SK-N-SH treated with all-trans-retinoic acid at 6 μM for 48 hours (cell line): ENCODE data around the gene SAMD4A.

Experiments
- ATAC-seq: fragments of 200-7000 bp; cut with Tn5 transposase; 3 replicates; pipeline ENCODE4 v1.9.1; 2020; ENCODE audit warnings: mild to moderate bottlenecking, moderate library complexity
- GLIS3 ChIP-seq: fragments of 250-450 bp; sonication (Bioruptor Pico); IDR thresholded peaks from 2 replicates; pipeline ENCODE4 v1.5.0; 2020; ENCODE audit warnings: mild to moderate bottlenecking, moderate library complexity
- ISL1 ChIP-seq: fragments of 250-450 bp; sonication (Bioruptor Pico); IDR thresholded peaks from 2 replicates; pipeline ENCODE4 v2.1.2; 2022; ENCODE audit warnings: mild to moderate bottlenecking, moderate library complexity
- OSR1 ChIP-seq: fragments of 250-450 bp; sonication (Bioruptor Pico); IDR thresholded peaks from 2 replicates; pipeline ENCODE4 v1.8.0; 2022; ENCODE audit warnings: moderate library complexity, mild to moderate bottlenecking, inconsistent platforms
- PPARA ChIP-seq: fragments of 250-450 bp; sonication (Bioruptor Pico); IDR thresholded peaks from 2 replicates; pipeline ENCODE4 v1.5.0; 2020; ENCODE audit warnings: mild to moderate bottlenecking, borderline replicate concordance
- RARB ChIP-seq: fragments of 250-450 bp; sonication (Bioruptor Pico); IDR thresholded peaks from 2 replicates; pipeline ENCODE4 v1.8.0; 2021; ENCODE audit warnings: mild to moderate bottlenecking, moderate library complexity
- TCF4 ChIP-seq: fragments of 250-450 bp; sonication (Bioruptor Pico); IDR thresholded peaks from 2 replicates; pipeline ENCODE4 v1.8.0; 2021; ENCODE audit warnings: mild to moderate bottlenecking, moderate library complexity, borderline replicate concordance
- TOX ChIP-seq: fragments of 250-450 bp; sonication (Bioruptor Pico); IDR thresholded peaks from 2 replicates; pipeline ENCODE4 v1.8.0; 2021; ENCODE audit warnings: mild to moderate bottlenecking, moderate library complexity, borderline replicate concordance
- ZC3H10 ChIP-seq: fragments of 250-450 bp; sonication (Bioruptor Pico); IDR thresholded peaks from 2 replicates; pipeline ENCODE4 v1.5.1; 2021; ENCODE audit warnings: mild to moderate bottlenecking, moderate library complexity
- ZFP3 ChIP-seq: fragments of 250-450 bp; sonication (Bioruptor Pico); IDR thresholded peaks from 2 replicates; pipeline ENCODE4 v1.5.0; 2020; ENCODE audit warnings: mild to moderate bottlenecking, moderate library complexity
- ZNF565 ChIP-seq: fragments of 450-650 bp; formaldehyde crosslinking; conservative IDR thresholded peaks from 2 replicates; pipeline ENCODE4 v1.5.0; 2020; ENCODE audit warnings: low read depth, mild to moderate bottlenecking, moderate library complexity
- ZNF70 ChIP-seq: fragments of 450-650 bp; formaldehyde crosslinking; IDR thresholded peaks from 2 replicates; pipeline ENCODE4 v1.5.0; 2020; ENCODE audit warnings: mild to moderate bottlenecking, moderate library complexity
- TF ChIP-seq, protein P1 (sequence below): fragments of 250-450 bp; sonication (Bioruptor Pico); IDR thresholded peaks from 2 replicates; pipeline ENCODE4 v1.8.0; 2020; ENCODE audit warnings: mild to moderate bottlenecking, moderate library complexity, borderline replicate concordance
- TF ChIP-seq, protein P2 (sequence below): fragments of 250-450 bp; sonication (Bioruptor Pico); IDR thresholded peaks from 2 replicates; pipeline ENCODE4 v1.5.1; 2020; ENCODE audit warnings: low read depth, mild to moderate bottlenecking, moderate library complexity
- TF ChIP-seq, protein P3 (sequence below): fragments of 250-450 bp; sonication (Bioruptor Pico); IDR thresholded peaks from 2 replicates; pipeline ENCODE4 v1.5.0; 2020; ENCODE audit warnings: mild to moderate bottlenecking, moderate library complexity
- TF ChIP-seq, protein P4 (sequence below): fragments of 250-450 bp; sonication (Bioruptor Pico); IDR thresholded peaks from 2 replicates; pipeline ENCODE4 v1.8.0; 2021; ENCODE audit warnings: low read depth, mild to moderate bottlenecking, moderate library complexity, borderline replicate concordance
- TF ChIP-seq, protein P5 (sequence below): fragments of 250-450 bp; sonication (Bioruptor Pico); IDR thresholded peaks from 2 replicates; pipeline ENCODE4 v1.5.1; 2021; ENCODE audit warnings: mild to moderate bottlenecking, moderate library complexity

Gene SAMD4A

DNA sequence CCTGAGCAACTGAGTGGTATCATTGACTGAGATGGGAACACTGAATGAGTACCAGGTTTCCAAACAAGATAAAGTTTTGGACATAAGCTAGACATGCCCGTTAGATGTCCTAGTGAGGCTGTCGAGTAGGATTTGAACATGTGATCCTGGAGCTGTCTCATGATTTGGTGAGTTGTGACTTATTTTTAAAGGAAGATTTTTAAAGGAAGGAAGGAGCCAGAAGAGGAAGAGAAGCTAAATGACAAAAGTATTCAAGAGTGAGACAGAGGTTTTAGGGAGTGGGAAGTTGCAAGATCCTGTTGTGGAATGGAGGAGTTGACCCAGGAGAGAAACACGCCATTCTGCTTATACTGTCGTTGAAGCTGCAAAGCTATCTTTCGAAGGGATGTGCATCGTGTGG, 82.1 kb downstream of the SAMD4A start:
- TF ChIP-seq, protein P1, sequence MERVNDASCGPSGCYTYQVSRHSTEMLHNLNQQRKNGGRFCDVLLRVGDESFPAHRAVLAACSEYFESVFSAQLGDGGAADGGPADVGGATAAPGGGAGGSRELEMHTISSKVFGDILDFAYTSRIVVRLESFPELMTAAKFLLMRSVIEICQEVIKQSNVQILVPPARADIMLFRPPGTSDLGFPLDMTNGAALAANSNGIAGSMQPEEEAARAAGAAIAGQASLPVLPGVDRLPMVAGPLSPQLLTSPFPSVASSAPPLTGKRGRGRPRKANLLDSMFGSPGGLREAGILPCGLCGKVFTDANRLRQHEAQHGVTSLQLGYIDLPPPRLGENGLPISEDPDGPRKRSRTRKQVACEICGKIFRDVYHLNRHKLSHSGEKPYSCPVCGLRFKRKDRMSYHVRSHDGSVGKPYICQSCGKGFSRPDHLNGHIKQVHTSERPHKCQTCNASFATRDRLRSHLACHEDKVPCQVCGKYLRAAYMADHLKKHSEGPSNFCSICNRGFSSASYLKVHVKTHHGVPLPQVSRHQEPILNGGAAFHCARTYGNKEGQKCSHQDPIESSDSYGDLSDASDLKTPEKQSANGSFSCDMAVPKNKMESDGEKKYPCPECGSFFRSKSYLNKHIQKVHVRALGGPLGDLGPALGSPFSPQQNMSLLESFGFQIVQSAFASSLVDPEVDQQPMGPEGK, result no peak
- TF ChIP-seq ZC3H10 (CRISPR knock-in tag) (no peak), TCF4 (CRISPR knock-in tag) (no peak), OSR1 (CRISPR knock-in tag) (no peak), ZFP3 (CRISPR knock-in tag) (no peak), TOX (no peak), ISL1 (CRISPR knock-in tag) (no peak), ZNF565 (no peak), GLIS3 (CRISPR knock-in tag) (no peak), RARB (CRISPR knock-in tag) (no peak)
- TF ChIP-seq, protein P2, sequence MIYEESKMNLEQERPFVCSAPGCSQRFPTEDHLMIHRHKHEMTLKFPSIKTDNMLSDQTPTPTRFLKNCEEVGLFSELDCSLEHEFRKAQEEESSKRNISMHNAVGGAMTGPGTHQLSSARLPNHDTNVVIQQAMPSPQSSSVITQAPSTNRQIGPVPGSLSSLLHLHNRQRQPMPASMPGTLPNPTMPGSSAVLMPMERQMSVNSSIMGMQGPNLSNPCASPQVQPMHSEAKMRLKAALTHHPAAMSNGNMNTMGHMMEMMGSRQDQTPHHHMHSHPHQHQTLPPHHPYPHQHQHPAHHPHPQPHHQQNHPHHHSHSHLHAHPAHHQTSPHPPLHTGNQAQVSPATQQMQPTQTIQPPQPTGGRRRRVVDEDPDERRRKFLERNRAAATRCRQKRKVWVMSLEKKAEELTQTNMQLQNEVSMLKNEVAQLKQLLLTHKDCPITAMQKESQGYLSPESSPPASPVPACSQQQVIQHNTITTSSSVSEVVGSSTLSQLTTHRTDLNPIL, result no peak
- TF ChIP-seq, protein P3, sequence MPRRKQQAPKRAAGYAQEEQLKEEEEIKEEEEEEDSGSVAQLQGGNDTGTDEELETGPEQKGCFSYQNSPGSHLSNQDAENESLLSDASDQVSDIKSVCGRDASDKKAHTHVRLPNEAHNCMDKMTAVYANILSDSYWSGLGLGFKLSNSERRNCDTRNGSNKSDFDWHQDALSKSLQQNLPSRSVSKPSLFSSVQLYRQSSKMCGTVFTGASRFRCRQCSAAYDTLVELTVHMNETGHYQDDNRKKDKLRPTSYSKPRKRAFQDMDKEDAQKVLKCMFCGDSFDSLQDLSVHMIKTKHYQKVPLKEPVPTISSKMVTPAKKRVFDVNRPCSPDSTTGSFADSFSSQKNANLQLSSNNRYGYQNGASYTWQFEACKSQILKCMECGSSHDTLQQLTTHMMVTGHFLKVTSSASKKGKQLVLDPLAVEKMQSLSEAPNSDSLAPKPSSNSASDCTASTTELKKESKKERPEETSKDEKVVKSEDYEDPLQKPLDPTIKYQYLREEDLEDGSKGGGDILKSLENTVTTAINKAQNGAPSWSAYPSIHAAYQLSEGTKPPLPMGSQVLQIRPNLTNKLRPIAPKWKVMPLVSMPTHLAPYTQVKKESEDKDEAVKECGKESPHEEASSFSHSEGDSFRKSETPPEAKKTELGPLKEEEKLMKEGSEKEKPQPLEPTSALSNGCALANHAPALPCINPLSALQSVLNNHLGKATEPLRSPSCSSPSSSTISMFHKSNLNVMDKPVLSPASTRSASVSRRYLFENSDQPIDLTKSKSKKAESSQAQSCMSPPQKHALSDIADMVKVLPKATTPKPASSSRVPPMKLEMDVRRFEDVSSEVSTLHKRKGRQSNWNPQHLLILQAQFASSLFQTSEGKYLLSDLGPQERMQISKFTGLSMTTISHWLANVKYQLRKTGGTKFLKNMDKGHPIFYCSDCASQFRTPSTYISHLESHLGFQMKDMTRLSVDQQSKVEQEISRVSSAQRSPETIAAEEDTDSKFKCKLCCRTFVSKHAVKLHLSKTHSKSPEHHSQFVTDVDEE (CRISPR knock-in tag), result no peak
- TF ChIP-seq, protein P4, sequence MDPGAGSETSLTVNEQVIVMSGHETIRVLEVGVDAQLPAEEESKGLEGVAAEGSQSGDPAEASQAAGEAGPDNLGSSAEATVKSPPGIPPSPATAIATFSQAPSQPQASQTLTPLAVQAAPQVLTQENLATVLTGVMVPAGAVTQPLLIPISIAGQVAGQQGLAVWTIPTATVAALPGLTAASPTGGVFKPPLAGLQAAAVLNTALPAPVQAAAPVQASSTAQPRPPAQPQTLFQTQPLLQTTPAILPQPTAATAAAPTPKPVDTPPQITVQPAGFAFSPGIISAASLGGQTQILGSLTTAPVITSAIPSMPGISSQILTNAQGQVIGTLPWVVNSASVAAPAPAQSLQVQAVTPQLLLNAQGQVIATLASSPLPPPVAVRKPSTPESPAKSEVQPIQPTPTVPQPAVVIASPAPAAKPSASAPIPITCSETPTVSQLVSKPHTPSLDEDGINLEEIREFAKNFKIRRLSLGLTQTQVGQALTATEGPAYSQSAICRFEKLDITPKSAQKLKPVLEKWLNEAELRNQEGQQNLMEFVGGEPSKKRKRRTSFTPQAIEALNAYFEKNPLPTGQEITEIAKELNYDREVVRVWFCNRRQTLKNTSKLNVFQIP (CRISPR knock-in tag), result no peak
- ATAC-seq, result no peak

DNA sequence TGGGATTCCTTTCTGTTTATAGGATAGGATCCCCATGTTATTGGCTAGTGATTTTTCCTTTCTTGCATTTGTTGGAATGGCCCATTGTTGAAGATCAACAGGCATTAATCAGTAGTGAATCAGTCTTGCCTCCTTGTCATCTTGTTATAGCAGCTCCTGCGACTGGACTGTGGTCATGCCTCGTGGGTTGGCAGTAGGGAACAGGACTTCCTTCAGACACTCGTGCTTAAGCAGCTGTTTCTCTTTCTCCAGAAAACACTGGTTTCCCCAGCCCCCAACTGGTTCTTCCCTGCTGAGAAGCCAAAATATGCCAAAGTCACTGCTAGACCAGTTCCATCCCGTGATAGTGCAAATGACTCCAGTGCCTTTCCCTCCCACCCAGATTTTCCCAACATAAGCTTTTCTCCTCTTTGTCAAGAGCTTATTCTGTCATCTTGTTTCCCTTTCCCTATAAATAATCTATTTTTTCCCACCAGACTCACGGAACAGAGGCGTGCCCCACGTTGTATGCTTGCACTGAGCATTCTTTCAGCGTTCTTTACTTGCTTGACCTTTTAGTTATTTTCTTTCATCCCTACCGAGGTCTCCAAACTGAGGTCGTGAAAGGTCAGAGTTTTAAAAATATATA, 83.5 kb downstream of the SAMD4A start:
- ATAC-seq, result no peak
- TF ChIP-seq, protein P1, result no peak
- 0 out of 2 replicates have a peak, but pooled peaks have one; percentile 3 for TF ChIP-seq ISL1 (CRISPR knock-in tag)
- TF ChIP-seq ZFP3 (CRISPR knock-in tag), result no peak

DNA sequence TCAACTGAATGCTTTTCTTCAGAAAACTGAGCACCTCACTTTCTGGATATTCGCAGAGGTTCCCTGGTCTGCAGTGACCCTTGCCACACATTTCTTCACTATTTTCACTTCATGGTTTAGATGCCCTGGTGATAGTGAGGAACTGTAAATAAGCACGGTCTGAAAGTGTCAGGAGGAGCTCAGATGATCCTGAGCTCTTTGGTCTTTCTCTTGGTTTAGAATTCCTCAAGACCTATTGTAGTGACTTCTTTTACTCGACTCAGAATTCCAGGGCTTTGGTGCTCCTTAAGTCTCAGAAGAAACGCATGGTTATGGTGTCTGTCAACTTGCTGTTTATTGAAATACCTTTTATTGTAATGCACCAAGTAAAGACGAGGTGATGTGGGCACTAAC, 84.0 kb downstream of the SAMD4A start:
- no peak for ATAC-seq

More for the DNA sequence above, 84.0 kb downstream of the SAMD4A start:
- TF ChIP-seq, protein P4 (CRISPR knock-in tag), result no peak
- TF ChIP-seq PPARA (CRISPR knock-in tag) (no peak), ZNF70 (CRISPR knock-in tag) (no peak)
- TF ChIP-seq, protein P5, sequence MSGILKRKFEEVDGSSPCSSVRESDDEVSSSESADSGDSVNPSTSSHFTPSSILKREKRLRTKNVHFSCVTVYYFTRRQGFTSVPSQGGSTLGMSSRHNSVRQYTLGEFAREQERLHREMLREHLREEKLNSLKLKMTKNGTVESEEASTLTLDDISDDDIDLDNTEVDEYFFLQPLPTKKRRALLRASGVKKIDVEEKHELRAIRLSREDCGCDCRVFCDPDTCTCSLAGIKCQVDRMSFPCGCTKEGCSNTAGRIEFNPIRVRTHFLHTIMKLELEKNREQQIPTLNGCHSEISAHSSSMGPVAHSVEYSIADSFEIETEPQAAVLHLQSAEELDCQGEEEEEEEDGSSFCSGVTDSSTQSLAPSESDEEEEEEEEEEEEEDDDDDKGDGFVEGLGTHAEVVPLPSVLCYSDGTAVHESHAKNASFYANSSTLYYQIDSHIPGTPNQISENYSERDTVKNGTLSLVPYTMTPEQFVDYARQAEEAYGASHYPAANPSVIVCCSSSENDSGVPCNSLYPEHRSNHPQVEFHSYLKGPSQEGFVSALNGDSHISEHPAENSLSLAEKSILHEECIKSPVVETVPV (CRISPR knock-in tag), result no peak
